ENCODE data around the gene LMX1A. TPM values are rescaled to one million over a fixed set of nuclear protein-coding genes. Genes with fewer than 3 reads are reported as not detected.

LMX1A gene
- total and polyA plus RNA-seq, 2 experiments from 2014 or later, result not detected

DNA sequence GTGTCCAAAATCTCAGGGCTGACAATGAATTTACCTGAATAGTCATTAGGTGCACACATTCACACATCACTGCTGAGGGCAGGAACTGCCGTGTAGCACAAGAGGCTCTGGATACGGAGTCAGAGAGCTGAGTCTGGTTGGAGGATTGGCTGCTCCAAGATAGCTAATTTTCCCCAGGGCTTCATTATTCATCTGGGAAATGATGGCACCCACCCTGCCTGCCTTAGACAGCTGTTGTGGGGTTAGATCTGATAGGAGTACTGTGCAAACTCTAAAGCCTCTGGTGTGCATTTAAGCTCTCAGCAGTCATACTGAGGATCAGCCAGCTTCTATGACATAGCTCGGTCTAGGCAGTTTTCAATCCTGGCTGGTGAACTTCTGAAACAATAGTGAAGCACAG lies 67.0 kb downstream of the LMX1A start:
- Histone ChIP-seq H3K27ac (no peak overlapping the region), H3K4me3 (no peak overlapping the region), H3K27me3 (no peaks in the 10 kb centered on the region), H3K36me3 (no peaks in the 10 kb centered on the region), H3K9me3 (ENCODE audit: low read depth) (no peaks in the 10 kb centered on the region), H3K4me1 (ENCODE audit: low read depth) (no peaks in the 10 kb centered on the region)
- no peak for DNase-seq (ENCODE audit: low read depth in 1 of 2, low spot score in 1 of 2)
- TF ChIP-seq, protein P1, sequence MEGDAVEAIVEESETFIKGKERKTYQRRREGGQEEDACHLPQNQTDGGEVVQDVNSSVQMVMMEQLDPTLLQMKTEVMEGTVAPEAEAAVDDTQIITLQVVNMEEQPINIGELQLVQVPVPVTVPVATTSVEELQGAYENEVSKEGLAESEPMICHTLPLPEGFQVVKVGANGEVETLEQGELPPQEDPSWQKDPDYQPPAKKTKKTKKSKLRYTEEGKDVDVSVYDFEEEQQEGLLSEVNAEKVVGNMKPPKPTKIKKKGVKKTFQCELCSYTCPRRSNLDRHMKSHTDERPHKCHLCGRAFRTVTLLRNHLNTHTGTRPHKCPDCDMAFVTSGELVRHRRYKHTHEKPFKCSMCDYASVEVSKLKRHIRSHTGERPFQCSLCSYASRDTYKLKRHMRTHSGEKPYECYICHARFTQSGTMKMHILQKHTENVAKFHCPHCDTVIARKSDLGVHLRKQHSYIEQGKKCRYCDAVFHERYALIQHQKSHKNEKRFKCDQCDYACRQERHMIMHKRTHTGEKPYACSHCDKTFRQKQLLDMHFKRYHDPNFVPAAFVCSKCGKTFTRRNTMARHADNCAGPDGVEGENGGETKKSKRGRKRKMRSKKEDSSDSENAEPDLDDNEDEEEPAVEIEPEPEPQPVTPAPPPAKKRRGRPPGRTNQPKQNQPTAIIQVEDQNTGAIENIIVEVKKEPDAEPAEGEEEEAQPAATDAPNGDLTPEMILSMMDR (IDR thresholded peaks at IDR 0.05; ENCODE audit: low read depth, low read length), result no peak

DNA sequence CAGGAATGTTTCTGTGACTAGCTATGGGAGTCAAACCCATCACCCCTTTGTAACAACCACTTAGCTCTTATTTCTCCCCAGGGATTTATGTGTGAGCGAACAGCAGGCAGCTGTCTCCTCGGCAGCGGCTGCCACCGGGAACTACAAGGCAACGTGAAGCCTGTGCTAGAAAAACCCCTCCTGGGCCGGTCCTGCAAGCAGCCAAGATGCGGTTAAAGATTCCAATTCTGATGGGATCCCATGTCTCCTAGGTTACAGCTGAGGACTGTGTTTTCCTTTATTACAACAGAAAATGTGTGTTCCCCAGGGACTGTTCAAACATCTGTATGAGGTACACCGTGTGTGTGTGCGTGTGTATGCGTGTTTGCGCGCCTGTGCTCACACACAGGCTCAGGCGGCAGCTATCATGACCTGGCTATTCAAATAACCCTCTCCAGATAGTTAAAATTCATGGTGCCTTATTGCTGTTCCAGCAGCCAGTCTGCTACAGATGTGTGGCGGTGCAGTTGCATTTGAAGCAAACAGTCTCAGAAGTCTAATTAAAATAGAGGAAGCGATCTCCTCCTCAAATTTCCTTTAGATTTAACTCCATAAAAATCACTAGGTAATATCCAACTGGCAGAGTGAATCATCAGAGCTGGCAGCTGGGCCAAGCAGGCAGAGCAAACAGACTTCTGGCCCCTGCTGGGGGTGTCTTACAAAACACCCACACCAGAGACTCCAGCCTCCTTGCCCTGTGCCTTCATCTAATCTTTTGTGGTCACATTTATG lies 68.0 kb downstream of the LMX1A start:
- H3K9me3 ChIP-seq (ENCODE audit: low read depth), result no peaks in the 10 kb centered on the region
- H3K4me3 ChIP-seq, result no peak overlapping the region
- H3K27ac ChIP-seq, result no peak overlapping the region
- H3K27me3 ChIP-seq, result peaks cover 4% of the 10 kb centered on the region
- H3K36me3 ChIP-seq, result no peaks in the 10 kb centered on the region
- TF ChIP-seq, protein P1 (IDR thresholded peaks at IDR 0.05; ENCODE audit: low read depth, low read length), result no peak
- no peaks in the 10 kb centered on the region for H3K4me1 ChIP-seq (ENCODE audit: low read depth)
- peak in 1 of 2 donors; percentile 6 for DNase-seq (ENCODE audit: low read depth in 1 of 2, low spot score in 1 of 2)

DNA sequence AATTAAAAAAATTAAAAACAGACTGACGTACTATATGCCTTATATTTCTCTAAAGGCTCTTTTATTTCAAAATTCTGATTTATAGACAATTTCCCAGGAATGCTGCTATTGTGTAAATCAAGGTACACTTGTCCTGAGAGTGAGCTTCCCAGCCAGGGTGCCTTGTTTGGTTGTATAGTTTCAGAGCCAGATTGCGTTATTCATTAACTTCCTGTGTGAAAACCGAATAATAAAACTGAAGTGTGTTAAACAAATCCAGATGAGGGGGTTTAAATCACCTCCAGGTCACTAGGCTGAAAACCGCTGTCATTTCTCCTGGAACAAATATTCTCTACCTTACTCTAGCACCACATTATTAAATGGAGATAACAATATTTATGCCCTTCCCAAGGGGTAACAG lies 68.7 kb downstream of the LMX1A start:
- Histone ChIP-seq H3K27me3 (peaks cover 4% of the 10 kb centered on the region), H3K36me3 (no peaks in the 10 kb centered on the region), H3K4me1 (ENCODE audit: low read depth) (no peaks in the 10 kb centered on the region), H3K4me3 (no peak overlapping the region), H3K27ac (no peak overlapping the region), H3K9me3 (ENCODE audit: low read depth) (no peaks in the 10 kb centered on the region)
- TF ChIP-seq, protein P1 (IDR thresholded peaks at IDR 0.05; ENCODE audit: low read depth, low read length), result no peak
- no peak for DNase-seq (ENCODE audit: low read depth in 1 of 2, low spot score in 1 of 2)

DNA sequence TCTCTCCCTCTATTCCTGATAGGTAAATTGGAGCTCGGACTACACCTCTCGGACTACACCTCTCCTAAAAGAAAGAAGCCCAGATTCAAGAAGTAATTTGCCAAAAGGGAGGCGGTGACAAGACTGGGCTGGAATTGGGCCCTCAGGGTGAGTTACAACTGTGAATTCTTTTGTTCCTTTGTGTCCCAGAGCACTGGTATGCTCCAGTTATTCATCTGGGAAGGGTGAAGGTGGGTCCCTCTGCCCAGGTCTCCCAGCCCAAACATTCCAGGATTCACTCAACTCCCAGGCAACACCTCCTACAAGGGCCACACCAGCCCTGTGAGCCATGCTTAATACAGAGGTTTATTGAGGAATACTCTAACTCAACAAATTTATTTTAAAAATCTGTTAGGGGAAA lies 69.2 kb downstream of the LMX1A start:
- no peaks in the 10 kb centered on the region for H3K9me3 ChIP-seq (ENCODE audit: low read depth)
- H3K4me3 ChIP-seq, result no peak overlapping the region
- no peak overlapping the region for H3K27ac ChIP-seq
- H3K4me1 ChIP-seq (ENCODE audit: low read depth), result no peaks in the 10 kb centered on the region
- no peaks in the 10 kb centered on the region for H3K36me3 ChIP-seq
- TF ChIP-seq, protein P1 (IDR thresholded peaks at IDR 0.05; ENCODE audit: low read depth, low read length), result no peak
- no peak for DNase-seq (ENCODE audit: low read depth in 1 of 2, low spot score in 1 of 2)
- H3K27me3 ChIP-seq, result peaks cover 4% of the 10 kb centered on the region

DNA sequence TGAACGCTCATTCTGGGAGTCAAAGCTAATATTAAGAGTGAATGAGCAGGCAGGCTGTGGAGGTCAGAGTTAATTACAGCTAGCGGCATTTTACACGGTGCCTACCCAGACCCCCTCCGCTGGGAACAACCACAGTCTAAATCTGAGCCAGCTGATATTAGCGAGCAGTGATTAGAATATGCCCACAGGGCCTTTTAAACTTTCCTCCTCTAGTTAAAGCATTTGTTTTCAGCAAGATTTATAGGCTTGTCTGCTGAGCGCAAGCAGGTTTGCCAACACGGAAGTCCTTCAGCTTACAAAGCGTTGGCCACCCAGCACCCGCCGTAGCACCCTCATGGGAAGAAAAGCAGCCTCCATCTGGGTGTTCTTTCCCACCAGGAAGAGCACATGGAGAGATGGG lies 72.1 kb downstream of the LMX1A start:
- Histone ChIP-seq H3K27ac (no peak overlapping the region), H3K4me1 (ENCODE audit: low read depth) (no peaks in the 10 kb centered on the region), H3K27me3 (peaks cover 4% of the 10 kb centered on the region), H3K4me3 (no peak overlapping the region), H3K9me3 (ENCODE audit: low read depth) (no peaks in the 10 kb centered on the region), H3K36me3 (no peaks in the 10 kb centered on the region)
- no peak for DNase-seq (ENCODE audit: low read depth in 1 of 2, low spot score in 1 of 2)
- TF ChIP-seq, protein P1 (IDR thresholded peaks at IDR 0.05; ENCODE audit: low read depth, low read length), result no peak

All from cardiac muscle cell (in vitro differentiated cells and primary cell).